H1 (cell line): Measurements from ENCODE around the gene NECAP2. TPM values are rescaled to one million over a fixed set of nuclear protein-coding genes. Genes with fewer than 3 reads are reported as not detected.

ENCODE experiments used
- CTCF ChIA-PET: fragments of 300-600 bp; sonication (Branson Sonifier 250); formaldehyde crosslinking; loops from one replicate; lab custom pipeline; 2021; ENCODE audit not compliant: partially characterized antibody; lab: Charles Lee
- POLR2A ChIA-PET: fragments of 300-600 bp; sonication (Branson Sonifier 250); formaldehyde crosslinking; loops from one replicate; lab custom pipeline; 2021; ENCODE audit warnings: inconsistent platforms; ENCODE audit not compliant: partially characterized antibody; lab: Charles Lee
- DNase-seq, 2 experiments: peaks; one replicate each; pipeline versions ENCODE4 v3.0.0 to v3.0.0-alpha.2; 2010 to 2022; ENCODE audit warnings: low spot score in 2 of 2, low read depth in 1 of 2, mixed read lengths in 1 of 2
- FAIRE-seq: peaks from 2 replicates; lab custom pipeline; 2011; peaks lifted over from hg19 to GRCh38; lab: Jason Lieb, UNC
- H2AFZ ChIP-seq: 2 replicates; pipeline ENCODE4 v1.8.1; 2012; ENCODE audit warnings: low read length, inconsistent platforms
- H2AK5ac ChIP-seq: 2 replicates; pipeline ENCODE4 v1.6.1; 2013; ENCODE audit warnings: low read depth, low read length
- H2BK120ac ChIP-seq: replicated peaks from 2 replicates; pipeline ENCODE3; 2013; ENCODE audit warnings: low read depth, low read length, inconsistent platforms
- H2BK12ac ChIP-seq: 2 replicates; pipeline ENCODE4 v1.6.1; 2013; ENCODE audit warnings: low read depth, low read length
- H2BK15ac ChIP-seq: 2 replicates; pipeline ENCODE4 v1.6.1; 2013; ENCODE audit warnings: low read length
- H2BK20ac ChIP-seq: 2 replicates; pipeline ENCODE4 v1.6.1; 2013; ENCODE audit warnings: low read length
- H2BK5ac ChIP-seq: 2 replicates; pipeline ENCODE4 v1.6.1; 2013; ENCODE audit warnings: low read depth, low read length
- H3K14ac ChIP-seq: 2 replicates; pipeline ENCODE4 v1.6.1; 2013; ENCODE audit warnings: inconsistent platforms; ENCODE audit not compliant: insufficient read length
- H3K18ac ChIP-seq: 2 replicates; pipeline ENCODE4 v1.6.1; 2013; ENCODE audit warnings: low read length; ENCODE audit errors: extremely low read depth
- H3K23ac ChIP-seq: 2 replicates; pipeline ENCODE4 v1.6.1; 2013; ENCODE audit warnings: inconsistent platforms; ENCODE audit not compliant: insufficient read length
- H3K23me2 ChIP-seq: 2 replicates; pipeline ENCODE4 v1.6.1; 2013; ENCODE audit warnings: low read depth, low read length
- H3K27ac ChIP-seq: 2 replicates; pipeline ENCODE4 v1.6.1; 2011; ENCODE audit warnings: low read depth, low read length, inconsistent platforms
- H3K27me3 ChIP-seq, 4 experiments: replicated peaks in 1 of 4; 1 replicate in 1 of 4; 2 replicates in 3 of 4; pipeline versions ENCODE4 v1.6.1 to v1.8.1; 2011 to 2013; ENCODE audit warnings: low read length in 3 of 4, mild to moderate bottlenecking in 3 of 4, inconsistent platforms in 2 of 4, mixed read lengths in 2 of 4, moderate library complexity in 1 of 4; ENCODE audit not compliant: control insufficient read depth in 3 of 4, insufficient read depth in 3 of 4; ENCODE audit errors: extremely low read depth in 1 of 4
- H3K36me3 ChIP-seq, 4 experiments: 2 replicates each; pipeline versions ENCODE4 v1.6.1 to v1.8.1; 2011 to 2013; ENCODE audit warnings: mild to moderate bottlenecking in 4 of 4, low read length in 3 of 4, moderate library complexity in 2 of 4, control low read depth in 1 of 4, inconsistent platforms in 1 of 4; ENCODE audit not compliant: insufficient read depth in 4 of 4, control insufficient read depth in 2 of 4
- H3K4ac ChIP-seq: replicated peaks from 2 replicates; pipeline ENCODE3; 2013; ENCODE audit warnings: low read length, low read depth, mixed read lengths, inconsistent platforms; ENCODE audit not compliant: insufficient read length
- H3K4me1 ChIP-seq, 4 experiments: replicated peaks in 1 of 4; 1 replicate in 1 of 4; 2 replicates in 3 of 4; pipeline versions ENCODE4 v1.6.1 to v1.8.1; 2011 to 2013; ENCODE audit warnings: low read length in 3 of 4, inconsistent platforms in 2 of 4, mixed read lengths in 1 of 4; ENCODE audit not compliant: insufficient read depth in 4 of 4, control insufficient read depth in 3 of 4
- H3K4me2 ChIP-seq, 2 experiments: 2 replicates each; pipeline versions ENCODE4 v1.6.1 to v1.8.1; 2011 to 2013; ENCODE audit warnings: low read depth in 2 of 2, low read length in 2 of 2, control low read depth in 1 of 2, inconsistent platforms in 1 of 2, mild to moderate bottlenecking in 1 of 2; ENCODE audit not compliant: insufficient read depth in 1 of 2
- H3K4me3 ChIP-seq, 4 experiments: fragments of 200-600, 300-600 bp in 1 of 4; sonication (generic), shearing (Covaris generic), sonication (Bioruptor Twin) in 1 of 4; 2 replicates each; pipeline versions ENCODE4 v1.5.1 to v1.8.1; 2011 to 2016; ENCODE audit warnings: low read length in 4 of 4, low read depth in 3 of 4, control low read depth in 2 of 4, inconsistent platforms in 2 of 4, mild to moderate bottlenecking in 2 of 4, mixed read lengths in 1 of 4, moderate library complexity in 1 of 4; ENCODE audit not compliant: insufficient read depth in 2 of 4; ENCODE audit errors: extremely low read depth in 1 of 4
- H3K56ac ChIP-seq: replicated peaks from 2 replicates; pipeline ENCODE3; 2013; ENCODE audit warnings: low read depth, mild to moderate bottlenecking, mixed read lengths, low read length, inconsistent platforms; ENCODE audit not compliant: insufficient read length
- H3K79me1 ChIP-seq: 2 replicates; pipeline ENCODE4 v1.6.1; 2013; ENCODE audit warnings: low read depth, low read length, control low read depth
- H3K79me2 ChIP-seq, 2 experiments: 2 replicates each; pipeline versions ENCODE4 v1.6.1 to v1.8.1; 2012 to 2013; ENCODE audit warnings: low read length in 2 of 2, mild to moderate bottlenecking in 2 of 2, inconsistent platforms in 1 of 2; ENCODE audit not compliant: insufficient read depth in 2 of 2, control insufficient read depth in 1 of 2
- H3K9ac ChIP-seq, 4 experiments: replicated peaks in 1 of 4; 1 replicate in 1 of 4; 2 replicates in 3 of 4; pipeline versions ENCODE4 v1.6.1 to v1.8.1; 2011 to 2013; ENCODE audit warnings: low read depth in 3 of 4, low read length in 3 of 4, control low read depth in 2 of 4, mild to moderate bottlenecking in 2 of 4, moderate library complexity in 2 of 4, inconsistent platforms in 1 of 4; ENCODE audit errors: extremely low read depth in 1 of 4
- H3K9me3 ChIP-seq, 2 experiments: 2 replicates each; pipeline versions ENCODE4 v1.6.1 to v1.8.1; 2012 to 2013; ENCODE audit warnings: mild to moderate bottlenecking in 2 of 2, moderate library complexity in 2 of 2, control low read depth in 1 of 2, inconsistent platforms in 1 of 2, low read depth in 1 of 2, low read length in 1 of 2, mixed read lengths in 1 of 2; ENCODE audit not compliant: insufficient read depth in 2 of 2
- H4K20me1 ChIP-seq, 2 experiments: replicated peaks in 1 of 2; 2 replicates each; pipeline versions ENCODE3 to v1.8.1; 2011 to 2013; ENCODE audit warnings: inconsistent platforms in 2 of 2, low read length in 2 of 2, mild to moderate bottlenecking in 1 of 2; ENCODE audit not compliant: insufficient read depth in 2 of 2, control insufficient read depth in 1 of 2
- H4K5ac ChIP-seq: 2 replicates; pipeline ENCODE4 v1.6.1; 2013; ENCODE audit warnings: low read length, low read depth, mixed read lengths, inconsistent platforms; ENCODE audit not compliant: insufficient read length
- H4K8ac ChIP-seq: 2 replicates; pipeline ENCODE4 v1.8.0; 2013; ENCODE audit warnings: mild to moderate bottlenecking, moderate library complexity, low read length, inconsistent platforms; ENCODE audit not compliant: insufficient read depth; ENCODE audit errors: extremely low read depth
- H4K91ac ChIP-seq: replicated peaks from 2 replicates; pipeline ENCODE3; 2013; ENCODE audit warnings: low read length, mixed read lengths, inconsistent platforms; ENCODE audit not compliant: insufficient read length
- BACH1 ChIP-seq: IDR thresholded peaks from 2 replicates; pipeline ENCODE4 v1.6.1; 2012; ENCODE audit warnings: low read length, improper control_type of control experiment
- CHD1 ChIP-seq: IDR thresholded peaks from 2 replicates; pipeline ENCODE4 v1.6.1; 2012; ENCODE audit warnings: low read depth, low read length, improper control_type of control experiment
- HDAC2 ChIP-seq, 2 experiments: fragments of 300-600 bp in 1 of 2; sonication (generic) in 1 of 2; IDR thresholded peaks; 2 replicates each; pipeline ENCODE4 v1.6.1; 2011 to 2012; ENCODE audit warnings: low read depth in 2 of 2, low read length in 2 of 2, mild to moderate bottlenecking in 2 of 2, moderate library complexity in 2 of 2, borderline replicate concordance in 1 of 2, inconsistent platforms in 1 of 2
- KDM1A ChIP-seq: fragments of 200-600, 300-600 bp; sonication (generic); IDR thresholded peaks from 2 replicates; pipeline ENCODE4 v1.7.1; 2016; ENCODE audit warnings: mild to moderate bottlenecking, low read length, borderline replicate concordance
- PHF8 ChIP-seq: fragments of 200-600 bp; sonication (generic); conservative IDR thresholded peaks from 2 replicates; pipeline ENCODE4 v1.7.1; 2012; ENCODE audit warnings: low read depth, mild to moderate bottlenecking, inconsistent platforms, low read length, moderate library complexity
- RNF2 ChIP-seq: fragments of 200-900, 300-1000 bp; sonication (generic); IDR thresholded peaks from 2 replicates; pipeline ENCODE4 v1.7.1; 2016; ENCODE audit warnings: borderline replicate concordance, low read depth, mild to moderate bottlenecking, antibody characterized with exemption, low read length; ENCODE audit not compliant: poor library complexity, severe bottlenecking; ENCODE audit errors: missing control alignments
- WGBS, 2 experiments: shearing (Covaris generic) in 1 of 2; methylation state at CpG; one replicate each; pipeline versions ENCODE4 v1.1.6 to v1.1.7; 2013 to 2015; ENCODE audit warnings: low lambda C conversion rate in 2 of 2, mixed read lengths in 2 of 2, inconsistent platforms in 1 of 2, low coverage in 1 of 2, missing lambda C conversion rate in 1 of 2; ENCODE audit not compliant: insufficient replicate concordance in 2 of 2, insufficient coverage in 1 of 2, insufficient read length in 1 of 2; ENCODE audit errors: extremely low coverage in 1 of 2, missing lambda C conversion rate in 1 of 2; 5-methylcytosine and 5-hydroxymethylcytosine counted together
- polyA plus RNA-seq, 7 experiments: library from polyadenylated mRNA; depleted of rRNA in 3 of 7; stranded (reverse) in 5 of 7; unstranded in 2 of 7; fragments of >200 nt in 5 of 7; fragments of 200-250 nt in 2 of 7; gene quantifications; 1 replicate in 5 of 7; 2 replicates in 1 of 7; 4 replicates in 1 of 7; pipeline versions ENCODE4 v1.2.1 to v1.2.3, GENCODE V29; 2011 to 2013; ENCODE audit warnings: missing spikeins in 2 of 7, mixed read lengths in 2 of 7
- total RNA-seq: library from RNA; stranded (reverse); fragmentation: NEBNext Ultra II Directional; extraction: Animal tissue kit (Norgen Biotek cat#: 25700); gene quantifications from 2 replicates; pipeline ENCODE4 v1.2.1, GENCODE V29; 2021

The NECAP2 gene
- total and polyA plus RNA-seq, 2 of the 8 experiments (the other 6 are each of a cell fraction or from before 2014, with no cell fraction given): 24.4 to 29.7 TPM

- no peak overlapping the region for H2BK20ac ChIP-seq
- H4K91ac ChIP-seq: no peak overlapping the region
- peaks cover 4 to 44% (median 14%) of the 10 kb centered on the region in 4 experiments; a peak in 6 of 8 replicates for H3K36me3 ChIP-seq
- FAIRE-seq: no peak
- H3K4me1 ChIP-seq: peaks cover 0 to 2% (median 0%) of the 10 kb centered on the region in 4 experiments; a peak in 3 of 7 replicates
- peaks cover 13 to 20% of the 10 kb centered on the region in 2 experiments for H4K20me1 ChIP-seq
- no peak for DNase-seq
- H3K18ac ChIP-seq: no peak overlapping the region
- H3K27me3 ChIP-seq: peaks cover 0 to 4% (median 3%) of the 10 kb centered on the region in 4 experiments; a peak in 1 of 7 replicates
- no peak overlapping the region for H3K9ac ChIP-seq
- H2AFZ ChIP-seq: no peak overlapping the region
- no peak overlapping the region for H3K4ac ChIP-seq
- no peak overlapping the region for H2BK12ac ChIP-seq
- no peaks in the 10 kb centered on the region for H3K9me3 ChIP-seq
- H3K27ac ChIP-seq: no peak overlapping the region
- H3K79me1 ChIP-seq: no peaks in the 10 kb centered on the region; the same call in 1 of the 2 replicates
- WGBS, 2 experiments: 90% methylated on average over 10 of the region's 10 CpGs; no CpG with 5 or more reads in 1 of the 2 experiments
- no peak overlapping the region for H2BK5ac ChIP-seq
- no peak overlapping the region for H4K8ac ChIP-seq
- ChIA-PET CTCF (interaction anchor here (1.2 kb wide), 1 partner anchor 15 kb away, joined by 3 read pairs; no protein-coding TSS in a partner anchor), POLR2A (no interaction called here)
- H3K14ac ChIP-seq: no peak overlapping the region
- no peaks in the 10 kb centered on the region; a peak in 1 of 4 replicates for H3K79me2 ChIP-seq
- H4K5ac ChIP-seq: no peak overlapping the region
- no peak overlapping the region for H3K4me3 ChIP-seq
- H2BK120ac ChIP-seq: no peak overlapping the region
- H3K4me2 ChIP-seq: no peak overlapping the region
- H2BK15ac ChIP-seq: no peak overlapping the region
- TF ChIP-seq CHD1 (no peak), RNF2 (no peak), KDM1A (no peak), BACH1 (no peak), PHF8 (no peak), HDAC2 (IDR thresholded peaks at IDR 0.05; ENCODE audit: borderline replicate concordance in 1 of 2, low read depth in 2 of 2, low read length in 2 of 2) (no peak)
- no peak overlapping the region for H3K23ac ChIP-seq
- peaks cover 2% of the 10 kb centered on the region; the same call in 1 of the 2 replicates for H3K23me2 ChIP-seq
- no peak overlapping the region for H3K56ac ChIP-seq
- no peak overlapping the region for H2AK5ac ChIP-seq
Measured at GRCh38 chr1:16446116-16446515, 5.6 kb downstream of the NECAP2 start.
